Duodenal mucosa (tissue), 2 donors: Measurements from ENCODE around the gene NPTX2.

ENCODE experiments used
- H3K27ac ChIP-seq: one replicate; pipeline ENCODE4 v1.7.0; 2013; ENCODE audit warnings: low read depth, low read length
- H3K27me3 ChIP-seq, 2 donors: one replicate each; pipeline ENCODE4 v1.7.0; 2013; ENCODE audit warnings: low read length in 2 of 2, control low read depth in 1 of 2; ENCODE audit not compliant: insufficient read depth in 2 of 2, control insufficient read depth in 1 of 2
- H3K36me3 ChIP-seq, 2 donors: one replicate each; pipeline ENCODE4 v1.7.0; 2013; ENCODE audit warnings: low read length in 2 of 2, control low read depth in 1 of 2; ENCODE audit not compliant: insufficient read depth in 2 of 2, control insufficient read depth in 1 of 2
- H3K4me1 ChIP-seq, 2 donors: one replicate each; pipeline ENCODE4 v1.7.0; 2013; ENCODE audit warnings: low read length in 2 of 2, control low read depth in 1 of 2; ENCODE audit not compliant: insufficient read depth in 2 of 2, control insufficient read depth in 1 of 2
- H3K4me3 ChIP-seq, 2 donors: one replicate each; pipeline ENCODE4 v1.7.0; 2013; ENCODE audit warnings: low read length in 2 of 2, low read depth in 1 of 2
- H3K9ac ChIP-seq, 2 donors: one replicate each; pipeline ENCODE4 v1.7.0; 2013; ENCODE audit warnings: low read length in 2 of 2, low read depth in 1 of 2
- H3K9me3 ChIP-seq, 2 donors: one replicate each; pipeline ENCODE4 v1.7.0; 2013; ENCODE audit warnings: low read length in 2 of 2, control low read depth in 1 of 2; ENCODE audit not compliant: control insufficient read depth in 1 of 2

The NPTX2 gene

GRCh38 chr7:98653601-98654310 lies 36.7 kb downstream of the NPTX2 start:
- H3K9me3 ChIP-seq, result no peaks in the 10 kb centered on the region
- H3K4me1 ChIP-seq, result no peaks in the 10 kb centered on the region
- no peaks in the 10 kb centered on the region for H3K27me3 ChIP-seq
- H3K4me3 ChIP-seq, result no peak overlapping the region
- H3K27ac ChIP-seq, result no peak overlapping the region
- H3K9ac ChIP-seq, result no peak overlapping the region
- no peaks in the 10 kb centered on the region for H3K36me3 ChIP-seq

DNA sequence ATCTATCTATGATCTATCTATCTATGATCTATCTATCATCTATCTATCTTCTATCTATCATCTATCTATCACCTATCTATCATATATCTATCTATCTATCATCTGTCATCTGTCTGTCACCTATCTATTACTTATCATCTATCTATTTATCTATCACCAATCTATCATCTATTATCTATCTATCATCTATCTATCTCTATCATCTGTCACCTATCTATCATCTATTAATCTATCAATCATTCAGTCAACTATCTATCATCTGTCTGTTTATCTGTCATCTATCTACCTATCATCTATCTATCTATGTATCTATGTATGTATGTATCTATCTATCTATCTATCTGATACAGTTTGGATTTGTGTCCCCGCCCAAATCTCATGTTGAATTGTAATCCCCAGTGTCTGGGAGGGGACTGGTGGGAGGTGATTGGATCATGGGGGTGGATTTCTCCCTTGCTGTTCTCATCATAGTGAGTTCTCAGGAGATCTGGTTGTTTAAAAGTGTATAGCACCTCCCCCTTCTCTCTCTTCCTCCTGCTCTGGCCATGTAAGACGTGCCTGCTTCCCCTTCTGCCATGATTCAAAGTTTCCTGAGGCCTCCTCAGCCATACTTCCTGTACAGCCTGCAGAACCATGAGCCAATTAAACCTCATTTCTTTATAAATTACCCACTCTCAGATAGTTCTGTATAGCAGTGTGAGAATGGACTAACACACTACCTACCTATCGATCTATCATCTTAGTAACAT lies 37.6 kb downstream of the NPTX2 start:
- no peaks in the 10 kb centered on the region for H3K27me3 ChIP-seq
- H3K4me3 ChIP-seq, result no peak overlapping the region
- no peak overlapping the region for H3K9ac ChIP-seq
- no peaks in the 10 kb centered on the region for H3K36me3 ChIP-seq
- H3K27ac ChIP-seq, result no peak overlapping the region
- no peaks in the 10 kb centered on the region for H3K9me3 ChIP-seq
- H3K4me1 ChIP-seq, result no peaks in the 10 kb centered on the region

- H3K9ac ChIP-seq, result no peak overlapping the region
- H3K27me3 ChIP-seq, result no peaks in the 10 kb centered on the region
- no peaks in the 10 kb centered on the region for H3K4me1 ChIP-seq
- H3K4me3 ChIP-seq, result no peak overlapping the region
- no peaks in the 10 kb centered on the region for H3K9me3 ChIP-seq
- H3K36me3 ChIP-seq, result no peaks in the 10 kb centered on the region
- H3K27ac ChIP-seq, result no peak overlapping the region
Observed at GRCh38 chr7:98655611-98656010, 38.5 kb downstream of the NPTX2 start.

- no peaks in the 10 kb centered on the region for H3K36me3 ChIP-seq
- no peaks in the 10 kb centered on the region for H3K4me1 ChIP-seq
- H3K27me3 ChIP-seq, result no peaks in the 10 kb centered on the region
- H3K4me3 ChIP-seq, result no peak overlapping the region
- no peak overlapping the region for H3K9ac ChIP-seq
- peaks cover 0 to 3% of the 10 kb centered on the region in 2 donors for H3K9me3 ChIP-seq
- H3K27ac ChIP-seq, result no peak overlapping the region
Observed at GRCh38 chr7:98656899-98657298, 39.8 kb downstream of the NPTX2 start.

- H3K27me3 ChIP-seq, result no peaks in the 10 kb centered on the region
- no peak overlapping the region for H3K4me3 ChIP-seq
- H3K9ac ChIP-seq, result no peak overlapping the region
- peaks cover 0 to 3% of the 10 kb centered on the region in 2 donors for H3K9me3 ChIP-seq
- no peaks in the 10 kb centered on the region for H3K36me3 ChIP-seq
- no peak overlapping the region for H3K27ac ChIP-seq
- no peaks in the 10 kb centered on the region for H3K4me1 ChIP-seq
Observed at GRCh38 chr7:98657736-98658135, 40.7 kb downstream of the NPTX2 start.

DNA sequence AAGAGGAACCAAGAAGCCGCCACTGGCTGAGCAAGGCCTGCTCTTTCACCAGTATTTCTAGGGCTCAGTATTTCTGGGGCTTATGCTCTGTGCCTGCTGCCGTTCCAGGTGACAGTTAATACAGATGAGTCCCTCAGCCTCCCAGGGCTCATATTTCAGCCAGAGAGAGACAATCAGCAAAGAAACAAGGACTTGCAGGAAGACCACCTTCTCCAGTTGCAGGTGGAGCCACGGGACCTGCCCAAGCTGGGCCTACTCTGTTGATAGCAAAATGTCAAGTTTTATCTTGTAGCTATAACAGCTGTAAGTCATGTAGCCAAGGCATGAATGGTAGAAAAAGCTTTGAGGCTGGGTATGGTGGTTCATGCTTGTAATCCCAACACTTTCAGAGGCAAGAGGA lies 42.7 kb downstream of the NPTX2 start:
- no peaks in the 10 kb centered on the region for H3K27me3 ChIP-seq
- no peak overlapping the region for H3K27ac ChIP-seq
- H3K4me1 ChIP-seq, result no peaks in the 10 kb centered on the region
- no peaks in the 10 kb centered on the region for H3K36me3 ChIP-seq
- H3K4me3 ChIP-seq, result no peak overlapping the region
- peaks cover 0 to 3% of the 10 kb centered on the region in 2 donors for H3K9me3 ChIP-seq
- no peak overlapping the region for H3K9ac ChIP-seq

- H3K36me3 ChIP-seq, result no peaks in the 10 kb centered on the region
- H3K27ac ChIP-seq, result no peak overlapping the region
- H3K9ac ChIP-seq, result no peak overlapping the region
- peaks cover 0 to 3% of the 10 kb centered on the region in 2 donors for H3K9me3 ChIP-seq
- no peaks in the 10 kb centered on the region for H3K27me3 ChIP-seq
- no peak overlapping the region for H3K4me3 ChIP-seq
- H3K4me1 ChIP-seq, result no peaks in the 10 kb centered on the region
Observed at GRCh38 chr7:98661607-98662006, 44.5 kb downstream of the NPTX2 start.

DNA sequence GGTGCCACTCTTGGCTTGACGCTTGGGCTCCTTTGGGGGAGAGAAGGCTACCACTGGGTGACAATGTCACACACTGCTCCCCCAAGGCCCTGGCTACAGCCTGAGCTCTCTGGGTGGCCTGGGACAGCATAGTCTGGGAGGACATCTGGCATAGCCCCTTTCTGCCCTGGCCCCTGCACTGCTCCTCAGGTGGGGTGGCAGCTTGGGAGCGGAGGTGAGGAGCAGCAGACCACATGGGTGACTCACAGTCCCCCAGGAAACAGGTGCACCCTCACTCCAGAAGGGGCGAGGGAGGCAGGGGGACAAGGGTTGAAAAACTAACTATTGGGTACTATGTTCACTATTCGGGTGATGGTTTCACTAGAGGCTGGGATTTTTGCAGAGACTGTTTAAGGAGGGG lies 45.2 kb downstream of the NPTX2 start:
- H3K36me3 ChIP-seq, result no peaks in the 10 kb centered on the region

GRCh38 chr7:98664882-98665281 lies 47.8 kb downstream of the NPTX2 start:
- H3K9me3 ChIP-seq, result peaks cover 0 to 3% of the 10 kb centered on the region in 2 donors
- H3K27me3 ChIP-seq, result no peaks in the 10 kb centered on the region
- H3K4me1 ChIP-seq, result no peaks in the 10 kb centered on the region
- no peak overlapping the region for H3K4me3 ChIP-seq
- H3K27ac ChIP-seq, result no peak overlapping the region
- no peak overlapping the region for H3K9ac ChIP-seq
- no peaks in the 10 kb centered on the region for H3K36me3 ChIP-seq

More for the DNA sequence above, 45.2 kb downstream of the NPTX2 start:
- H3K4me1 ChIP-seq, result no peaks in the 10 kb centered on the region
- H3K27me3 ChIP-seq, result no peaks in the 10 kb centered on the region
- no peak overlapping the region for H3K9ac ChIP-seq
- no peak overlapping the region for H3K27ac ChIP-seq
- peaks cover 0 to 3% of the 10 kb centered on the region in 2 donors for H3K9me3 ChIP-seq
- H3K4me3 ChIP-seq, result no peak overlapping the region

- Histone ChIP-seq H3K4me3 (no peak overlapping the region), H3K36me3 (no peaks in the 10 kb centered on the region), H3K4me1 (no peaks in the 10 kb centered on the region), H3K9ac (no peak overlapping the region), H3K9me3 (no peaks in the 10 kb centered on the region), H3K27me3 (no peaks in the 10 kb centered on the region), H3K27ac (no peak overlapping the region)
Observed at GRCh38 chr7:98668255-98668654, 51.2 kb downstream of the NPTX2 start.
